GM19043 (cell line): Measurements from ENCODE around the gene PCDH15.
"Not testable (repeated sequence)": the region's sequence is repeated elsewhere in the genome, so short reads cannot be mapped to it uniquely, and the experiment has no call there.

Experiments
- ATAC-seq: cut with Tn5 transposase; IDR thresholded peaks from one replicate; pipeline ENCODE4 v1.9.1; 2021; ENCODE audit warnings: low read depth; ENCODE audit not compliant: unreplicated experiment

The PCDH15 gene

DNA sequence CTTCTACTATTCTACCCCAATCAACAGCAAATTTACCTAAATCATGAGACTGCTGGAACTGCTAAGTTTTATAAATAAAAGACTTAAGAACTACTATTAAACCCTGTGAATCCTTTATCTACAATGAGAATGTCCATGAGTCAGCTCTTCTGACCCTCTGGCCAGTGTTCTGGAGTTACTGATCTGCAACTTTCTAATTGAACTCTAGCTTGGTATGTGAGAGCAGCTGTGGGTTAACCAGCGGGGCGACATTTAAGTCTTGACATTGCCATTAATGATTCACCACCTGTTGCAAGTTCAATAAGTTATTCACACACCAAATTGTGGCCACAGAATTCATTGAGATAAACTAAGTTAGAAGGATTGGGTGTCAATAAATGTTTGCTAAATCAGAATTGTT lies 359.8 kb downstream of the PCDH15 start:
- no peak for ATAC-seq

DNA sequence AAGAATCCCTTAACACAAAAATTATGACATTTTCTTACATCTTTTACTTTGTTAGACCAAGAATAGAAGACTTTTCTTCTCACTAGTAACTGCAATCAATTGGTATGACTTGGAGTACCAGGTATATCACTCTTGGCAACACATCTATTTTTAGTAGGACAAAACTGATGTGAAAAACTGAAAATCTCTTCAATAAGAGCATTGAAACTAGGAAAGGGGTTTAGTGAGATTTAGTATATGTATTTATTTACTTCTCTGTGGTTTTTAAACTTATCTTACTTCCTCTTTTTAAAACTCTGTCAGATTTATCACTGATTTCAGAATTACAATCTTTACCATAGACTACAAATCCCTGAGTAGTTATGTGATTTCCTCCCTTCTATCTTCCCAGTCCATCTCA lies 366.2 kb downstream of the PCDH15 start:
- ATAC-seq, result peak; percentile 75

DNA sequence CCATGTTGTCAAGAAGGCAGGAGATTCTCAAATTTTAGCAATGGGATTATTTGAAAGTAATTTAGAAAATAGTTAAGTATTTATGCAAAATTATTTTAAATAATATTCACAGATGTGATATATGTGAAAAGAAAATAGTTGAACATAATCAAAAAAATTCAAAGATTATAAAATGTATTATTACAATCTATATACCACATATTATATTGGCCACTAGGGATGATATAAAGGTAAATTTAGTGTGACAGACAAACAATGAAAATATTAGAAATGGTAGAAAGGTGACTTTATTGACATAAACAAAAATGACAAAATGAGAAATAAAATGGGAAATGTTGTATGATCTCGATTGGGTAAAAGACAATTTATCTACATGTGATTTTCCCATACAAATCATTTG lies 385.5 kb downstream of the PCDH15 start:
- ATAC-seq, result no peak

DNA sequence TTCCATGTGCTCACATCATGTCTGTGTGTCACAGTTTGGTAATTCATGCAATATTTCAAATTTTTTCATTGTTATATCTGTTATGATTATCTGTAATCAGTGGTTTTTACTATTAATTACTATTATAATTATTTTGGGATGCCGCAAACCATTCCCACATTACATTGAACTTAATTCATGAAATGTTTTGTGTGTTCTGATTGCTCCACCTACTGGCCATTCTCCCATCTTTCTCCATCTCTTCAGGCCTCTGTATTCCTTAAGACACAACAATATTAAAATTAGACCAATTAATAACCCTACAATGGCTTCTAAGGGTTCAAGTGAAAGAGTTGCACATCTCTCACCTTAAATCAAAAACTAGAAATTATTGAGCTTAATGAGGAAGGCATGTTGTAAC lies 398.5 kb downstream of the PCDH15 start:
- no peak for ATAC-seq

DNA sequence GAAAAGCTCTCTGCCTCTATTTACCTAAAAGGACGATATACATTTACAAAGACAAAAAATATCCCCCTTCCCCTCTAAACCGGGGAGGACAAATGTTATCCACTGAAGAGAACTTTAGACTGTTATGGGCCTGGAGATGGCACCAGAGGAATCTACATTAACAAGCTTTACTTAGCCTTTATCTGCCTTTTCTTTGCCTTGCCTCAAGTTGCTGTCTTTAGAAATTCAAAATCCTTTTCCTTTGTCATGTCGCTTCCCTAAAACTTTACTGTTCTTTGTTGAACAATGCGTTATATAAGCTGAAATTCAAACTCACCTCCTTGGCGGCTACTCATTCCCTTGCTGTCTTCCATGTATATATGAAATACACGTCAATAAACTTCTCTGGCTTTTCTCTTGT lies 405.0 kb downstream of the PCDH15 start:
- ATAC-seq, result no peak

DNA sequence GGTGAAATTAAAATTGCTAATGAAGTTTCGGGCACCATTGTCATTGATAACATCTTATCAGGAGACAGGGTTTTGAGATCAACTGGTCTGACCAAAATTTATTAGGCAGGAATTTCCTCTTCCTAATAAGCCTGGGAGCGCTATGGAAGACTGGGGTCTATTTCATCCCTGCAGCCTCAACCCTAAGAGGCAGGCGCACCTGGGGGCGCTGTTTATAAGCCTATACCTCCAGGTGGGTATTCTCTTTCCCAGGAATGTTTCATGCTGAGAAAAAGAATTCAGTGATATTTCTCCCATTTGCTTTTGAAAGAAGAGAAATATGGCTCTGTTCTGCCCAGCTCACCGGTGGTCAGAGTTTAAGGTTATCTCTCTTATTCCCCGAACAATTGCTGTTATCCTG lies 406.4 kb downstream of the PCDH15 start:
- not testable (repeated sequence) for ATAC-seq

DNA sequence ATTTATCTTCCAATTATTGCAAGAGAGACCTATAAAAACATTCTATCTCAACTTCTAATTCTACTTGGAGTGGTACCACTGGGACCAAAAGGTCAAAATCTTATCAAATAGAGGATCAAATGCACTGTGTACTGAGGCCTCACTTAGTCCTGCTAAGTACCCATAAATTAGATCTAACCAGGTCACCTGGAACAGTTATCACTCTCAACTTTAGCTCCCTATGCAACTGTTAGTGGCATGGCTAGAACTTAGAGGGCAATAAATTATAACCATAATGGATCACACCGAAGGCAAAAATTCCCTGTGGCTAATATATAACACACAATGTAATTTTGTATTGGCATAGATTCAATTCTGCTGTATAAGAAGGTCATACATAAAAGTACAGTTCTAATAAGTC lies 428.9 kb downstream of the PCDH15 start:
- no peak for ATAC-seq

DNA sequence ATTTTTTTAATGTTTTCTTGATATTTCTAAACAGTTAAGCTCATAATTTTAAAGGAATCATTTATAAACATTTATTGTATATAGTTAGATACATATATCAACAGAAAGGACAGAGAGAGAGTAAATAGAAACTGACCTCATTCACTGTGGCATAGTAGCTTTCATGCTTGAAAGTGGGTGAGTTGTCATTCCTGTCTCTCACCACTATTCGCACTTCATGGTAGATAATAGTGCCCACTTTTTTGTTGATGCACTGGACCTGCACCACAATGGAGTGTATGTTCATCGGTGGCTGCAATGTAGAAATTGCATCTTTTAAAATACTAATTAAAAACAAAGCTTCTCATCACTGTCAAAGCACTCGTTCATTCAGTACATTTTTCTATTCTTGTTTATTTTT lies 432.0 kb downstream of the PCDH15 start:
- ATAC-seq, result no peak

DNA sequence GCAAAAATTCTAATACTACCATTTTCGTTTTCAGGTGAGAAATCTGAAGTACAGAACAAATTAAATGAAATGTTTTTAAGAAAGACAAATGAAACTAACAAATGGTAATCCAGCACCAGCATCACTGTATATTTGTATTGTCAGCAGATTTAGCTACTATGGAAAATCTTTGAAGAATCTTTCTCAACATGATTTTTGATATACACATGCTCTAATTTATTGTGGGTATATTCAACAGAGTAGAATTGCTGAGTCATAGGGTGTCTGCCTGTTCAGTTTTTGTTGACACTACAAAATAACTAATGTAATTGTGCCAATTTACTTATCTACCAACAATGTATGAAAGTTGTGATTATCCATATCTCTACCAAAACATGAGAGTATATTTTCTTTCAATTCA lies 437.6 kb downstream of the PCDH15 start:
- ATAC-seq, result no peak

DNA sequence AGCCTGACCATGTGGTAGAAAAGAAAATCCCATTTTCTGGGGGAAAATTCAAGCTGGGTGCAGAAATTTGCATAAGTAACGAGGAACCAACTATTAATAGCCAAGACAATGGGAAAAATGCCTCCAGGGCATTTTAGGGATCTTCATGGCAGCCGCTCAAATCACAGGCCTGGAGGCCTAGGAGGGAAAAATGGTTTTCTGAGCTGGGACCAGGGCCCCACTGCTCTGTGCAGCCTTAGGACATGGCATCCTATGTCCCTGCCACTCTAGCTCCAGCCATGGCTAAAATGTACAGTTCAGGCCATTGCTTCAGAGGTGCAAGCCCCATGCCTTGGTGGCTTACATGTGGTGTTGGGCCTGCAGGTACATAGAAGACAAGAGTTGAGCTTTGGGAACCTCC lies 459.0 kb downstream of the PCDH15 start:
- ATAC-seq, result no peak

DNA sequence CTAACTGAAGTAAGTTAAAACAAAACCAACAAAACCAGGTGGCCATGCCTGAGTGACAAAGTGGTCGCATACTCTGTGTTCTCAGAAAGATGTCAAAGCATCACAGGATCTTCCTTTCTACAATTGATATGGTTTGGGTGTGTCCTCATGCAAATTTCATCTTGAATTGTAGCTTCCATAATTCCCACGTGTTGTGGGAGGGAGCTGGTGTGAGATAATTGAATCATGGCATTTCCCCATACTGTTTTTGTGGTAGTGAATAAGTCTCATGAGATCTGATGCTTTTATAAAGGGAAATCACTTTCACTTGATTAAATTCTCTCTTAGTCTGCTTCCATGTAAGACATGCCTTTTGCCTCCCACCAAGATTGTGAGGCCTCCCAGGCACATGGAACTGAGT lies 465.7 kb downstream of the PCDH15 start:
- no peak for ATAC-seq

DNA sequence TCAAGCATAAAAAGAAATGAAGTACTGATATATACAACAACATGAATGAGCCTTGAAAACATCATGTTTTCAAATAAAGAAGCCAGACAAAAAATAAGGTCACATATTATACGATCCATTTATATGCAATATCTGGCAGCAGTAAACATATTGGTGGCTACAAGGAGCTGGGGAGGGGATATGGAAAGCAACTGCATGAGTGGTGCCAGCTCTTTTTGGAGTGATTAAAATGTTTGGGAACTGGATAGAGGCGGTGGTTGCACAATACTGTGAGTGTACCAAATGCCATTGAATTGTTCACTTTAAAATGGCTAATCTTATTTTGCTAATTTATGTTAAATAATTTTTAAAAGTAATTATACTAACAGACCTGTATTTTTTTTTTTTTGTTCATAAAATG lies 481.7 kb downstream of the PCDH15 start:
- no peak for ATAC-seq

DNA sequence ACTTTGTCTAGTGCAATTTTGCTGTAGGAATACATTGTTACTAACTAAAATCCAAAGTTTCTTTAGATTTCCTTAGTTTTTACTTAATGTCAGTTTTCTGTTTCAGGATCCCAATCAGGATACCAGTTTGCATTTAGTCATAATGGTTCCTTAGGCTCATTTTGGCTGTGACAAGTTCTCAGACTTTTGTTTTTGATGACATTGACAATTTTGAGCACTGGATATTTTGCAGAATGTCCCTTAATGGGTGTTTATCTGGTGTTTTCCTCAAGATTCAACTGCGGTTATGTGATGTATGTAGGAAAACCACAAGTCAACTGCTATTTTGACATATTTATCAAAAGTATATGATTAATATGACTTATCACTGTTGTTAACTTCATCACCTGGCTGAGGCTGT lies 482.6 kb downstream of the PCDH15 start:
- ATAC-seq, result no peak

DNA sequence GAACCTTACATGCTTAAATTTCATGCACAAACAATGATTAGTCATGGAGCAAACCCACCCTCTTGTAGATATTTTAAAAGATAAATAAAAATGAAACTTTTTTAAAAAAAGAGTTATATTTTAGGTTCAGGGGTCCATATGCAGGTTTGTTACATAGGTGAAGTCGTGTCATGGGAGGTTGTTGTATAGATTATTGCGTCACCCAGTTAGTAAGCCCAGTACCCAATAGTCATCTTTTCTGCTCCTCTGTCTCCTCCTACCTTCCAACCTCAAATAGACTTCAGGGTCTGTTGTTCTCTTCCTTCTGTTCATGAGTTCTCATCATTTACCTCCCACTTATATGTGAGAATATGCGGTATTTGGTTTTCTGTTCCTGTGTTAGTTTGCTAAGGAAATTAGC lies 486.6 kb downstream of the PCDH15 start:
- ATAC-seq, result no peak

DNA sequence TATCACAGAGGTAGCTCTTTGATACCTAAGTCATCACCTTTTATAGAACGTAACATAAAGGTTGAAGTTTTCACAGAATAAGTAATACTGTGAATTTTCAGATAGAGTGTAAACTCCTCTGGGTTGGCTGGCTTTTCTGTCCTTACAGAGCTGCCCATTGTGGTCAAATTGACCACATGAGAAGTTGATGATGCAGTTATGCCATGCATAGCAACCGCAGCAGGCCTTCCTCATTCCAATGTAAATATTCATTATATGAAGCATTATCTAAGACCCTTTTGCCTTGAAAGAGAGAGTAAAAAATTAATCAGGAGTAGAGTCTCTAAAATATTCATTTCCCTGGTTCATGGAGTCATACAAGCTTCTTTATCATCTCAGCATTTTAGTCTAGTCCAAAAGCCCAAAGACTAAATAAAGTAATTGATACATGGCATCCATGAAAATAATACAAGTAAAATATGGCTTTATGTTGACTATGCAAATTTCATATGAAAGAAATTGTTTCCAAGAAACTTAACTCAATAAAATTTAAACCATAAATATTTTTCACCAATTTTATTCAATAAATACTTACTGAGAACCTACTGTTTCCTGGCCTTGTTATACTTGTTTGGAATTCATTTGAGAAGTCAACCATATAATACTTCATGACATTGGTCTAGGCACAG lies 516.4 kb downstream of the PCDH15 start:
- ATAC-seq, result no peak

DNA sequence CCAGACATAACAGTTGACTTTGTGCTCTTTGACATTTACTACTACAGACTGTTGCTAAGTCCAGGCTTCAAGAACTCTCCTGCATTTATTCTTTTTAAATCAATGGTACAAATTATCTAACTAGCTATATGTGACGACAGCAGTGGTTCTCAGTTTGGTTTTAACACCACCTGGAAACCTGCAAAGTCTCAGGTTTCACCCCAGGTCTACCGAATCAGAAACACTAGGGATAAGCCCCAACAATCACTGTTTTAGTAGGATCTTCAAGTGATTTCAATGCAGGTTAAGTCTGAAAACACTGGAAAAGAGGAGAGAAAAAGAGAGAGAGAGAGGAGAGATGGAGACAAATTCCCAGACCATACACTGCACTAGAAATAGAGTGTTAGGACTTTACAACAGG lies 519.0 kb downstream of the PCDH15 start:
- ATAC-seq, result no peak

DNA sequence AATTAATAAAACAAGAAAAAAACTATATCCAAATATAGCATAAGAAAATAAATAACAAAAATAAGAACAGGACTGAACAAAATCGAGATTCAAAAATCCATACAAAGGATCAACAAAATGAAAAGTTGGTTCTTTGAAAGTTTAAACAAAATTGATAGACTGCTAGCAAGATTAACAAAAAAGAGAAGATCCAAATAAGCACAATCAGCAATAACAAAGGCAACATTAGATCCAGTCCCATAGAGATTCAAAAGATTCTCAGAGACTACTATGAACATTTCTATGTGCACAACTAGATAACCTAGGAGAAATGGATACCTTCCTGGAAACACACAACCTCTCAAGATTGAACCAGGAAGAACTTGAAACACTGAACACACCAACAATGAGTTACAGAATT lies 534.6 kb downstream of the PCDH15 start:
- ATAC-seq, result no peak

DNA sequence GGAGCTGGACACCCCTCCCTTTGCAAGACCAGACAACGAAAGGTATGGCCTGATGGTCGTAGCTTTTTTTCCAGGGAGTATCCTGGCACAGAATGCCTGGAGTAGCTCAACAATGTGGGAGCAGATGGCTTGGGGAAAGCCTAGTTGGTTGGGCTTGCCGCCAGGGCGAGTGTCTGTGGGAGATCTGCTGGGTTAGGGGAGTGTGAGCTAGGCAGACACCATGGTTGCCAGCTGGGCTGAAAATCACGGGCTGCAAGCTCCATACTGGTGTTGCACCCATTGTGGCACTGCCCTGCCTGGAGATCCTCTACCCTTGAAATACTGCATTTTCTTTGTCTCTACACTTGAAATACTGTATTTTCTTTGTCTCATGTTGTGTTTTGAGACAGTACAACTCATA lies 538.3 kb downstream of the PCDH15 start:
- ATAC-seq, result no peak

DNA sequence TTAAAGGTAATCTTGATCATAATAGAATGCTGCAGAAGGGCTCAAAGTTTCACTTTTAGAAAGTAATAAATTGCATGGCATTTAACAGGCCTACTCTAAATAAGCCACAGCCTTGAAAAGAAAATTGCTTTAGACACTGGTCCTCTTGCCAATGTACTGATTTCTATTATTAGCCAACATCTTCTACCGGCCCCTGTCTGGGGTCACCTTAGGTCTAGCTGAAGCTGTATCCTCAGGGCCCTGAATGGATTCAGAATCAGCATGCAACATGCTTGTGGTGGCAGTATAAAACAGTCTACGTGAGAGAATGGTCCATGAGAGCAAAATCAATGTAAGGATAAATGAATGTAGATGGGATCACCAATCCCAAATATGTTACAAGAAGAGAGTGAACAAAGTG lies 541.9 kb downstream of the PCDH15 start:
- no peak for ATAC-seq

DNA sequence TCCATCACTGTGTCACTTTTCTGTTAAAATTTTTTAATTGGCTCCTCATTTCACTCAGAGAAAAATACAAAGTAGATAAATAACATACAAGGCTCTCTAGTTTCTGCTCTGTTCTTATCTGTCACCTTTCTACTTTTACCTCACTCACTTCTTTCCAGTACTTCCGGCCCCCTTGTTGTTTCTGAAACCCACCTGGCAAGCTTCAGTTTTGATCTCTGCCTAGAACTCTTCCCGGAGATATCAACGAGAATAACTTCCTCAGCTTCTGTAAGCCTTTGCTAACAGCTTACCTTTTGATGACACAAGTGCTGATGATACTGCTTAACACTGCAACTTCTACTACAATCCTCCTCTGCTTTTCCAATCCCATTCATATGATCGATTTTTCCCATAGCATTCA lies 566.2 kb downstream of the PCDH15 start:
- no peak for ATAC-seq

DNA sequence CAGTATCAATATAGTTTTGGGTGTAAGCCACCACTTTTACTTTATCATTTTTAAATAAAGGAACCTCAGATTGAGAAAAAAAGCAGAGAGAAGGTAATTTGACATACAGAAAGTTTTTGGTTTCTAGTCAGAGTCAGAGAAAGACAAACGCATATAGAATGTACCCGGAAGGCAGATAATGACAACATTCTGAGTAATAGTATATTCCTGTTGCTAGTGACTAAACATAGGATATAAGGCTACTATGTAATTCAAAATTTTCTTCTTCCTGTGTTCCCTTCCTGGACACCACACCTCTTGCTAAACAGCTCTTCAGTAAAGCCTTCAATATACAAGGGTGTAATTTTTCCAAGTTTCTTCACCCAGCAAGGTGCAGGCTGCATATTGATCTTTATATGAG lies 597.6 kb downstream of the PCDH15 start:
- ATAC-seq, result no peak

DNA sequence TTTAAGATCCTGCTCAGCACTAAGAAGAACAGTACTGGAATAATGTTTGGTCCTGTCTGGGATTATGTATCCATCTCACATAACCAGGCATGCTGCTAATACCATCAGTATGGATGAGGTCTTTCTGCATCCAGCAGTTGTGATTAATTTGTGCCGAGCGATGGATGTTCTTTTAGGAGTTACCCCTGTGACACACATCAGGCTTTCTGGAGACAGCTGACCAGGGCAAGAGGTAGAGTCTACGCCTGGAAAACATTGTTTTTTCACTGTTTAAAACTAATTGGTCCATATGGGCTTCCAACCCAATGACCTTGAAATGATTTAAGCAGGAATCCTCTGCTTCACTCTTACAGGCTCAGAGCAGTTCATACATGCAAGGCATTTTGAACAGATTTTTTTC lies 603.0 kb downstream of the PCDH15 start:
- ATAC-seq, result no peak

DNA sequence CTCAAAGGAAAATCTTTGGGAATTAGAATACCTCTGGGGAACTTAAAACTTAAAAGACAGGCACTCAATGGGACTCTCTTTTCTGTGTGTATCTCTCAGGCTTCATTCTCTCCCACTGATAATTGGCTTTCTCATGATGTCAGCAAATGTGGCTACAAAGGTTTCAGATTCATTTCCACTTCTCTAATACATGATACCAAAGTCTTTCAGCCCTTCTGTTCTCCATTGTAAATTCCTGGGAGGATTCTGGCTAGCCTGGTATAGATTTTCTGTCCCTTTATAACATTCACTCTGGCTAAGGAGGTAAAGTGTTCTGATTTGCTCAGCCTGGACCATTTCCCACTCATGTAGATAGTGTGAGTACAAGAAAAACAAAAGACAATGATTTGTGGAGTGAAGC lies 606.2 kb downstream of the PCDH15 start:
- ATAC-seq, result no peak
